SU-DHL-6 (cell line): ENCODE results near the gene PKNOX2.

Source experiments
- EZH2phosphoT487 ChIP-seq: fragments of 200-600 bp; sonication (generic), shearing (Covaris generic); conservative IDR thresholded peaks from 2 replicates; pipeline ENCODE4 v1.6.1; 2018; ENCODE audit warnings: mild to moderate bottlenecking, antibody characterized with exemption, low read length, moderate library complexity, mixed read lengths
- TF ChIP-seq, protein P1 (sequence below): fragments of 200-600 bp; sonication (generic); IDR thresholded peaks from one replicate; pipeline ENCODE4 v1.5.1; 2017; ENCODE audit warnings: antibody characterized with exemption, mild to moderate bottlenecking, low read length, moderate library complexity; ENCODE audit not compliant: insufficient read depth, poor library complexity, severe bottlenecking

DNA sequence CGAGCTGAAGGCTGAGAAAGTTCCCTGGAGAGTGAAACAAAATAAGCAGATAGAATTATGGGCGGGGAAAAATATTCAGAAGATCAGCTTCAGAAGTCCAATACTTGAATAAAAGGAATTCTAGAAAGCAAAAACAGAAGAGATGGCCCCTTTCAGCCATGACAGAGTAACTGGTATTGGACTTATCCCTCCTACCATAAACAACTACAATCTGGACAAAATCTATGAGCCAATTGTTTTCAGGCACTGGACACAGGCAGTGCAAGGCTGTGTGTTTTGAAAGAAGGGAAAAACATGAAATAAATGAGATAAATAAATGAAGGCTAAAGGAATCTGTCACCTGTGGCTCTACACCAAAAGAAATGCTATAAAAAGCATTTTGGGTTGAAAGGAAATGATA lies 305.8 kb downstream of the PKNOX2 start:
- TF ChIP-seq, protein P1, sequence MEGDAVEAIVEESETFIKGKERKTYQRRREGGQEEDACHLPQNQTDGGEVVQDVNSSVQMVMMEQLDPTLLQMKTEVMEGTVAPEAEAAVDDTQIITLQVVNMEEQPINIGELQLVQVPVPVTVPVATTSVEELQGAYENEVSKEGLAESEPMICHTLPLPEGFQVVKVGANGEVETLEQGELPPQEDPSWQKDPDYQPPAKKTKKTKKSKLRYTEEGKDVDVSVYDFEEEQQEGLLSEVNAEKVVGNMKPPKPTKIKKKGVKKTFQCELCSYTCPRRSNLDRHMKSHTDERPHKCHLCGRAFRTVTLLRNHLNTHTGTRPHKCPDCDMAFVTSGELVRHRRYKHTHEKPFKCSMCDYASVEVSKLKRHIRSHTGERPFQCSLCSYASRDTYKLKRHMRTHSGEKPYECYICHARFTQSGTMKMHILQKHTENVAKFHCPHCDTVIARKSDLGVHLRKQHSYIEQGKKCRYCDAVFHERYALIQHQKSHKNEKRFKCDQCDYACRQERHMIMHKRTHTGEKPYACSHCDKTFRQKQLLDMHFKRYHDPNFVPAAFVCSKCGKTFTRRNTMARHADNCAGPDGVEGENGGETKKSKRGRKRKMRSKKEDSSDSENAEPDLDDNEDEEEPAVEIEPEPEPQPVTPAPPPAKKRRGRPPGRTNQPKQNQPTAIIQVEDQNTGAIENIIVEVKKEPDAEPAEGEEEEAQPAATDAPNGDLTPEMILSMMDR: no peak
- TF ChIP-seq EZH2phosphoT487: no peak
